K562 (cell line): Measurements from ENCODE around the gene SLC66A2.

Experiments used
- NFIC ChIP-seq: fragments of 450-650 bp; IDR thresholded peaks from 2 replicates; pipeline ENCODE4 v1.6.1; 2017; ENCODE audit warnings: mild to moderate bottlenecking, inconsistent platforms
- TF ChIP-seq, protein P1 (sequence below), 3 experiments: IDR thresholded peaks in 2 of 3; conservative IDR thresholded peaks in 1 of 3; 2 replicates each; pipeline ENCODE4 v1.5.1; 2011 to 2012; ENCODE audit warnings: low read length in 3 of 3, mild to moderate bottlenecking in 3 of 3, control low read depth in 2 of 3, improper control_type of control experiment in 1 of 3, inconsistent platforms in 1 of 3, low read depth in 1 of 3, mixed read lengths in 1 of 3, moderate library complexity in 1 of 3; ENCODE audit not compliant: insufficient read depth in 2 of 3

DNA sequence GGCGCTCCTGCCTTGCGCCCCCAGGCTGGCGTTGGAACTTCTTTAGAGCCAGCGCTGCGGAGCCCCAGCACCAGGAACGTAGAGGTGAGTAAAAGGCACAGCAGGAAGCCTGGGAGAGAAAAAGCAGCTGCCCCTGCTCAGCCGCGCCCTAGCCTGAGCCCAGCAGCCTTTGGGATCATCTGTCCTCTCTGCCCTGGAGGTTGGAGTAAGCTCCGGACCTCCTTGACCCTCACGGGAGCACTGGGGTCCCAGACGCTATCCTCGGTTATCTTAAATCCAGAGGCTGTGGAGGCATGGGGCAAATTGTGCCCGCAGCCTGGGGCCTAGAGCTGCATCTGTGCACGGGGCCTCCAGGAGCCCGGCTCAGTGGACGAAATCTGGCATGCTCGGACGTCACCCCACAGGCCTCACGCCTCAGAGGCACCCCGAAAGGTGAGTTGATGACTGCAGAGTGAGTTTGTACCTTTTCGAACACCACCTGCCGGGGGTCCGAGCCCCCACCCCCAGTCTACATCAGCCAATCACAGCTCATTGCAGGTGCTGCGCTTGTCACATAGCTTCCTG is 1.6 kb upstream of the SLC66A2 start:
- TF ChIP-seq NFIC, result no peak
- TF ChIP-seq, protein P1, sequence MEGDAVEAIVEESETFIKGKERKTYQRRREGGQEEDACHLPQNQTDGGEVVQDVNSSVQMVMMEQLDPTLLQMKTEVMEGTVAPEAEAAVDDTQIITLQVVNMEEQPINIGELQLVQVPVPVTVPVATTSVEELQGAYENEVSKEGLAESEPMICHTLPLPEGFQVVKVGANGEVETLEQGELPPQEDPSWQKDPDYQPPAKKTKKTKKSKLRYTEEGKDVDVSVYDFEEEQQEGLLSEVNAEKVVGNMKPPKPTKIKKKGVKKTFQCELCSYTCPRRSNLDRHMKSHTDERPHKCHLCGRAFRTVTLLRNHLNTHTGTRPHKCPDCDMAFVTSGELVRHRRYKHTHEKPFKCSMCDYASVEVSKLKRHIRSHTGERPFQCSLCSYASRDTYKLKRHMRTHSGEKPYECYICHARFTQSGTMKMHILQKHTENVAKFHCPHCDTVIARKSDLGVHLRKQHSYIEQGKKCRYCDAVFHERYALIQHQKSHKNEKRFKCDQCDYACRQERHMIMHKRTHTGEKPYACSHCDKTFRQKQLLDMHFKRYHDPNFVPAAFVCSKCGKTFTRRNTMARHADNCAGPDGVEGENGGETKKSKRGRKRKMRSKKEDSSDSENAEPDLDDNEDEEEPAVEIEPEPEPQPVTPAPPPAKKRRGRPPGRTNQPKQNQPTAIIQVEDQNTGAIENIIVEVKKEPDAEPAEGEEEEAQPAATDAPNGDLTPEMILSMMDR (IDR thresholded peaks at IDR 0.05 in 2 of 3, conservative IDR thresholded peaks at IDR 0.05 in 1 of 3; ENCODE audit: insufficient read depth in 2 of 3, low read depth in 1 of 3, low read length in 3 of 3), result no peak
